ENCODE results near the gene MCC.

DNA sequence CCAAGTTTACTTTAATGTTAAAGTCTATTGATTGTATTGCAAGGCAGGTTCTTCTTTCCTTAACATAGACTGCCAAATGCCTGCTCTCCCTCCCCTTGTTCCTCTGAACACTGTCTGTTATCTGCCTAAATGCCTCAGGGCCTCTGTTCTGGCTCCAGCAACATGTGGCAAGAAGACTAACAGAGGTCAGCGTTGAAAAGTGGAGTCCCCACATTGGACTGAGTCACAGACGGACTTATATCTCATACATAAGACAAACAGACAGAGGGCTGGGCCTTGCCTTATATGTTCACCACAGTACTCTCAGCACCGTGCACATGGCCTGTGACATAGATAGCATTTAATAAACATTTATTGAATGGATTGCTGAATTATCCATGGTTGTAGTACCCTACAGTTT lies 144.9 kb downstream of the MCC start:
- no peak for TF ChIP-seq EZH2 (IDR thresholded peaks at IDR 0.05; ENCODE audit: borderline replicate concordance, low read length)
- TF ChIP-seq, protein P1, sequence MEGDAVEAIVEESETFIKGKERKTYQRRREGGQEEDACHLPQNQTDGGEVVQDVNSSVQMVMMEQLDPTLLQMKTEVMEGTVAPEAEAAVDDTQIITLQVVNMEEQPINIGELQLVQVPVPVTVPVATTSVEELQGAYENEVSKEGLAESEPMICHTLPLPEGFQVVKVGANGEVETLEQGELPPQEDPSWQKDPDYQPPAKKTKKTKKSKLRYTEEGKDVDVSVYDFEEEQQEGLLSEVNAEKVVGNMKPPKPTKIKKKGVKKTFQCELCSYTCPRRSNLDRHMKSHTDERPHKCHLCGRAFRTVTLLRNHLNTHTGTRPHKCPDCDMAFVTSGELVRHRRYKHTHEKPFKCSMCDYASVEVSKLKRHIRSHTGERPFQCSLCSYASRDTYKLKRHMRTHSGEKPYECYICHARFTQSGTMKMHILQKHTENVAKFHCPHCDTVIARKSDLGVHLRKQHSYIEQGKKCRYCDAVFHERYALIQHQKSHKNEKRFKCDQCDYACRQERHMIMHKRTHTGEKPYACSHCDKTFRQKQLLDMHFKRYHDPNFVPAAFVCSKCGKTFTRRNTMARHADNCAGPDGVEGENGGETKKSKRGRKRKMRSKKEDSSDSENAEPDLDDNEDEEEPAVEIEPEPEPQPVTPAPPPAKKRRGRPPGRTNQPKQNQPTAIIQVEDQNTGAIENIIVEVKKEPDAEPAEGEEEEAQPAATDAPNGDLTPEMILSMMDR (conservative IDR thresholded peaks at IDR 0.05 in 1 of 2, IDR thresholded peaks at IDR 0.05 in 1 of 2; ENCODE audit: extremely low read depth in 1 of 2, insufficient read depth in 1 of 2, low read depth in 1 of 2, low read length in 2 of 2): no peak
